GM03348 (cell line): ENCODE results near the gene NUDCD3.

Experiments used
- DNase-seq: peaks from one replicate; pipeline ENCODE4 v3.0.0; 2012; ENCODE audit warnings: low spot score

Gene NUDCD3

DNA sequence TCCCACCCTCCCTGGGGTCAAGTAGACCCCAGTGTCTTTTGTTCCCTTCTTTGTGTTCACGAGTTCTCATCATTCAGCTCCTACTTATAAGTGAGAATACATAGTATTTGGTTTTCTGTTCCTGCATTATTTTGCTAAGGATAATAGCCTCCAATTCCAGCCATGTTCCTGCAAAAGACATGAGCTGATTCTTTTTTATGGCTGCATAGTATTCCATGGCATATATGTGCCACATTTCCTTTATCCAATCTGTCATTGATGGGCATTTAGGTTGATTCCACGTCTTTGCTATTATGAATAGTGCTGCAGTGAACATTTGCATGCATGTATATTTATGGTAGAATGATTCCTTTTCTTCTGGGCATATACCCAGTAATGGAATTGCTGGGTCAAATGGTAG lies 136.8 kb downstream of the NUDCD3 start:
- no peak for DNase-seq

DNA sequence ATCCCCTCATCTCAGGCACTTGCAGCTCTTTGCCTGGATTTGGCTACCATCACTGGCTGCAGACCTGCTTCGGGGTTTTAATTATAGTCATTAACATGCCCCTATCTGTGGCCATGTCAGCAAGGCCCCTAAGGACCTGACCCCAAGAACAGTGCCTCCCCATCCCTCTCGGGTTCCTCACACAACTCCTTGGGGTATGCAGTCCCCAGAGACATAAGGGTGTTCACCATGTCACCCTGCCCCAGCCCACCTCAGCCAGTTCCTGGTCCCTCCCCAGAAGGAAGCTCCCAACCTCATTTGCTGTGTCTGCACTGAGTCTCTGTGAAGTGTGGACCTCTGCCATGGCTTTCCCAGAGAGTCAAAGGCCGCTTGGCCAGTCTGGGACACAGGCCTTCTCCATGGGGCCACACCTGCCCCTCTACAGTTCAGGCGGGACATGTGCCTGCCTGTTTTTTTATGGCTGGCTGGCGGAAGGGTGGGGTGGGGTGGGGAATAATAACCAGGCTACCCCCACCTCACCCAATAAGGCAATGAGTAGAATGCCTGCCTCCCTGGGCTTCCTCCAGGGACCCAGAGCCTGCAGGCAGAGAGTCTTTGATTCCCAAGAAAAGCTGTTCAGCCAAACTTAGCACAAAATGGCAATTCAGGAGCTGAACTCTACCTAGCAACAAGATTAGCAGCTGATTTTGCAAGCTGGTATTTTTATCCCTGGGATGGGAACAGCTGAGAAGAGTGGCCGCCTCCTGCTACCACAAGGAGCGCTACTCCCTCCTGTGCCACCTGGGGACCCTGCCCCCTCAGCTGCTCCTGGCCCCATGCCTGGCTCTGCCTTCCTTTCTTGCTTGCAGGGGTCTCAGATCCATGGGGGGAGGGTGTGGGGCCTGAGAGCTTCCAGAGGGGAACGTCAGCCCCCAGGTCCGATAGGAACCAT lies 141.3 kb downstream of the NUDCD3 start:
- DNase-seq = no peak

- DNase-seq = peak; percentile 64
Observed at GRCh38 chr7:44348300-44348699, 142.2 kb downstream of the NUDCD3 start.

DNA sequence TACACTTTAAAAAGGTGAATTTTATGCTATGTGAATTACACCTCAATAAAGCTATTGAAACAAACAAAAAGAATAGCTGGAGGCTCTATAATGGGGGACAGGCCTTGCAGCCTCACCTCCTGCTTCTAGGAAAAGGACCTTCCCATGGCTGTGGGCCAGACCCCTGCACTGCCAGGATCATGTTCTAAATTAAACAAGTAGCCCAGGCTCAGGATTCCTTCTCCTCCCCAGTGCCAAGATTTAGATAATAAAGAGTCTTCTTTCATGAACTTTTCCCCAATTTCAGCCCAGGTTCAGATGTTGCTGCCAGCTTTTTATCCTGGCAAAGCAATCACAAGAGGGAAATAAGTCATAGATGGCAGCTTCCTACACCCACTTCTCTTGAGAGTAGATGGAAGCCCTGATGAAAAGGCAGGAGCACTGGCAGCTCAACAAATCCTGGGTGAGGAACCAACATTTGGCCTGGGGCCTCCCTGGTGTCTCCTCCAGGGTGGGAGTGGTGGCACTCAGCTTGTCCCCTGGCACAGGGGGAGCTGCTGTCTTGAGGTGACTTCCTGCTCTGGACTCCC lies 142.8 kb downstream of the NUDCD3 start:
- DNase-seq = no peak

- no peak for DNase-seq
Observed at GRCh38 chr7:44346063-44346462, 144.4 kb downstream of the NUDCD3 start.

DNA sequence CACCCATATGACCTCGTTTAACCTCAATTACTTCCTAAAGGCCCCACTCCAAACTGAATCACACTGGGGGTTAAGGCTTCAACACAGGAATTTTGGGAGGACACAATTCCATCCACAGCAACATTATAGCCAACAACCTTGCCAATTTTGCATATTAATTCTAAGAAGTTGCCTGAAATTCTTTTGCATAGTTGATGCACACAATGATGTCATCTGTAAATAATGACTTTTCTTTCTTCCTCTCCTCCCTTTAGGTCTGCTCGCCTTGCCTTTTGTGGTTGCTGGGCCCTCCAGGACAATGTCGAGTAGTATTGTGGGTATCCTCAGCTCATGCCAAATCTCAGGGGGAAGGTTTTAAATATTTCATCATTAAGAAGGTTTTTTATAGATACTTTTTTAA lies 149.1 kb downstream of the NUDCD3 start:
- DNase-seq = no peak

GRCh38 chr7:44338600-44338999 lies 151.9 kb downstream of the NUDCD3 start:
- DNase-seq = no peak

DNA sequence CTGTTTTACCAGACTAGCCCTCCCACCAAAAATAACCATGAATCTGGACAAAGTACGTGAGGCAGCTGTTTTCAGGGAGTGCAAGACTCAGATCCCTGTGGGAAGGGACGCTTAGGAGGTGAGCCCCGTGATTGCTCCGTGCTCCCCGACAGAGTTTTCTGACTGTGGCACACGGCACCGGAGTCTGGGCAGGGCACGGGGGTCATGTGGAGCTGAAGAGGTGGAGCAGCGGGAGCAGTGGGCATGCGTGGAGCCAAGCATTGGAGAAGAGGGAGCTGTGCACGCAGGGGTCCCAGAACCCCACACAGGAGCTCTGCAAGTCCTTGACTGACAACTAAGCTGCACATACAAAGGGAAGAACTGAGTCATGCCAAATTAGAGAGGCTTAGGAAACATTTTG lies 154.0 kb downstream of the NUDCD3 start:
- no peak for DNase-seq

- DNase-seq = no peak
Observed at GRCh38 chr7:44335184-44335583, 155.3 kb downstream of the NUDCD3 start.

DNA sequence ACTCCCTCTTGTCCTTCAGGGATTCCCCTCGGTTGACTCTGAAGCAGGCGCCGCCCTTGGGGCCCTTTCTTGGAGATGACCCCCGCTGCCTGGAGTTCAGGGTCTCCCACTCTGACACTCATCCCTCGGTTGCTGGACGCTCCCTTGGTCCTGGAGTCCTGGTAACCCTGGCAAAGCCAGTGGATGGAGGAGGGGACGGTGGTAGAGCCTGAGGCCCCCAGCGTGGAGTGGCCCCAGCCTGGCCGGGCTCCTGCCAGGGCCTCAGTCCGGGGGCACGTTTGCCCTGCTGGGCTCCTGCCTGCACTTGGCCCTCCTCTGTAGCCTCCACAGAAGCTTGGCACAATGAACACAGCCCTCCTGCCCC lies 155.7 kb downstream of the NUDCD3 start:
- DNase-seq = no peak

GRCh38 chr7:44333911-44334733 lies 156.3 kb downstream of the NUDCD3 start:
- no peak for DNase-seq

DNA sequence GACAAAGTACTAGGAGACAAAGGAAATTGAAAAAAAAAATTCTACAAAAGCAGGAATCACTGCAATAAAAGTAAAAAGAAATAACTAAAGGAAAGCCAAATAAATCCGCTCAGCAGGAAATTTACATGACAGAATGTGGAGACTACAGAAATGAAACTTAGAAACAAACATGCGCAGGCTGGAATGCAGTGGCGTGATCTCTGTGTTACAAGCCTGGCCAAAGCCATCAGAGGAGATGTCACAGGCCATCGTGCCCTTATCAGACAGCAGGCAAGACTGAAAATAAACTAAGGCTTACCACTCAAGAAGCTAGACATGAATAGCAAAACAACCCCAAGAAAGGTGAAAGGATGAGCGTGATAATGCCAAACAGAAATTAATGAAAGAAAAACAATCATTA lies 158.8 kb downstream of the NUDCD3 start:
- no peak for DNase-seq

DNA sequence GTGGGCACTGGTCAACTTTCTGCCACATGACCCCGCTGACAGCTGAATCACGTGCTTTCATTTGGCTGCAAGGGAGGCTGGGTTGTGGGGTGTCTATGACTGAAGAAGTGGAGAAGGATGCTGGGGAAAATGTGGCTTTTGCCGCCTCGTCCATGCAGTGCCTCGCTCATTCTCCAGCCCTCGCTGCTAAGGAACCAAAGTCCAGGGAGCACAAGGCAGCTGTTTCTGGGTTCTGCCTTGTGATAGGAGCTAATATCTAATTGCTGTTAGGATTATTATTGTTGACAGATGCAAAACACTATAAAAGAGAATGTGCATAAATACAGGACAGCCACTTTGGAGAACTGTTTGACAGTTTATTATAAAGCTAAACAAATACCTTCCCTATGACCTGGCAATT lies 160.1 kb downstream of the NUDCD3 start:
- no peak for DNase-seq

DNA sequence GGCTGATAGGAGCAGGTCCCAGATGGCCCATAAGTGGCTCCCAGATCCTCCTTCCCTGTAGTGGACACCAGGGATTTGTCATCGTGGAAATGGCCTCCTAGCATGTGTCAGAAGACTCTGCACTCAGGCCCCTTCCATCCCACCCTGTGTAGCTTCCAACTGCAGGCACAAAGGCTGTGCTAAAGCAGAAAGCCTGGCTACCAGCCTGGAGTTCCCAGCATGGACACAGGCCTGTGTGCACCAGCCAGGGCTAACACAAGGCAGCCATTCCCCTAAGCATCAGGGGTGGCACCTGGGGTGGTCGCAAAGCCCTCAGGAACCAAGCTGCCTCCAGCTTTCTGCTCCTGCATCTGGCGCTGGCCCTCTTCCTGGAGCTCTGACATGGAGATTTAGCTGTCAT lies 160.6 kb downstream of the NUDCD3 start:
- no peak for DNase-seq
